GDM1 (cell line): Measurements from ENCODE around the gene ZNF700.
A peak's percentile ranks its signal among the peaks of the same experiment; 100 is the strongest.
"Not testable (repeated sequence)": the region's sequence is repeated elsewhere in the genome, so short reads cannot be mapped to it uniquely, and the experiment has no call there.

Experiments used
- DNase-seq: peaks from one replicate; lab custom pipeline; 2025; lab: John Stamatoyannopoulos, UW

Gene ZNF700

DNA sequence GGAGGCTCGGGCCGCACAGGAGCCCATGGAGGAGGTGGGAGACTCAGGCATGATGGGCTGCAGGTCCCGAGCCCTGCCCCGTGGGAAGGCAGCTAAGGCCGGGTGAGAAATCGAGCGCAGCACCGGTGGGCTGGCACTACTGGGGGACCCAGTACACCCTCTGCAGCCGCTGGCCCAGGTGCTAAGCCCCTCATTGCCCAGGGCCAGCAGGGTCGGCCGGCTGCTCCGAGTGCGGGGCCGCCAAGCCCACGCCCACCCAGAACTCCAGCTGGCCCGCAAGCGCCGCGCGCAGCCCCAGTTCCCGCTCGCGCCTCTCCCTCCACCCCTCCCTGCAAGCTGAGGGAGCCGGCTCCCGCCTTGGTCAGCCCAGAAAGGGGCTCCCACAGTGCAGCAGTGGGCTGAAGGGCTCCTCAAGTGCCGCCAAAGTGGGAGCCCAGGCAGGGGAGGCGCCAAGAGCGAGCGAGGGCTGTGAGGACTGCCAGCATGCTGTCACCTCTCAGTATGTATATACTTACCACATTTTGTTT, 16.5 kb downstream of the ZNF700 start:
- not testable (repeated sequence) for DNase-seq

GRCh38 chr19:11942008-11942842, 17.3 kb downstream of the ZNF700 start:
- no peak for DNase-seq

- DNase-seq: no peak
Measured at GRCh38 chr19:11942843-11943108, 17.9 kb downstream of the ZNF700 start.

DNA sequence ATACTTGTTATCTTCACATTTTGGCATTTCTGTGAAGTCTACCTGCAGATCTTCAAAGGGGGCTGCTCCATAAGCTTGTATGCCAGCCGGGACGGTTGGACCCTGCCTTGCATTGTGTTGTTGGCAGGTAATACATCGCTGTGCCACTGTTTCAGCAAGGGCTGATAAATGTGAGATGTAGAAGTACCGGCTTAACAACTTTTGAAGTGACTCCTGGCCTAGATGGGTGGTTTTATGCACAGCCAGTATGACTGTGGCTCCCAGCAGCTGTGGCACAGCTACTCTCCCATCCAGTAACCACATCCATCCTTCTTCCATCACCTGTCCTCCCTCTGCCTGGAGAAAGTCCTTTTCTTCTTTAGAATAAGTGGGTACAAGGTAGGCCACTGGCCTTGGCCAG, 19.7 kb downstream of the ZNF700 start:
- no peak for DNase-seq

DNA sequence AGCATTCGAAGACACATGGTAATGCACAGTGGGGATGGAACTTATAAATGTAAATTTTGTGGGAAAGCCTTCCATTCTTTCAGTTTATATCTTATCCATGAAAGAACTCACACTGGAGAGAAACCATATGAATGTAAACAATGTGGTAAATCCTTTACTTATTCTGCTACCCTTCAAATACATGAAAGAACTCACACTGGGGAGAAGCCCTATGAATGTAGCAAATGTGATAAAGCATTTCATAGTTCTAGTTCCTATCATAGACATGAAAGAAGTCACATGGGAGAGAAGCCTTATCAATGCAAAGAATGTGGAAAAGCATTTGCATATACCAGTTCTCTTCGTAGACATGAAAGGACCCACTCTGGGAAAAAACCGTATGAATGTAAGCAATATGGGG, 23.7 kb downstream of the ZNF700 start:
- no peak for DNase-seq

DNA sequence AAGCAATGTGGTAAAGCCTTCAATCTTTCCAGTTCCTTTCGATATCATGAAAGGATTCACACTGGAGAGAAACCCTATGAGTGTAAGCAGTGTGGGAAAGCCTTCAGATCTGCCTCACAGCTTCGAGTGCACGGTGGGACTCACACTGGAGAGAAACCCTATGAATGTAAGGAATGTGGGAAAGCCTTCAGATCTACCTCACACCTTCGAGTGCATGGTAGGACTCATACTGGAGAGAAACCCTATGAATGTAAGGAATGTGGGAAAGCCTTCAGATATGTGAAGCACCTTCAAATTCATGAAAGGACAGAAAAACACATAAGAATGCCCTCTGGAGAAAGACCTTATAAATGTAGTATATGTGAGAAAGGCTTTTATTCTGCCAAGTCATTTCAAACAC, 24.3 kb downstream of the ZNF700 start:
- no peak for DNase-seq

DNA sequence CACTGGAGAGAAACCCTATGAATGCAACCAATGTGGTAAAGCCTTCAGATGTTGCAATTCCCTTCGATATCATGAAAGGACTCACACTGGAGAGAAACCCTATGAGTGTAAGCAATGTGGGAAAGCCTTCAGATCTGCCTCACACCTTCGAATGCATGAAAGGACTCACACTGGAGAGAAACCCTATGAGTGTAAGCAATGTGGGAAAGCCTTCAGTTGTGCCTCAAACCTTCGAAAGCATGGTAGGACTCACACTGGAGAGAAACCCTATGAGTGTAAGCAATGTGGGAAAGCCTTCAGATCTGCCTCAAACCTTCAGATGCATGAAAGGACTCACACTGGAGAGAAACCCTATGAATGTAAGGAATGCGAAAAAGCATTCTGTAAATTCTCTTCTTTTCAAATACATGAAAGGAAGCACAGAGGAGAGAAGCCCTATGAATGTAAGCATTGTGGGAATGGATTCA, 24.7 kb downstream of the ZNF700 start:
- not testable (repeated sequence) for DNase-seq

DNA sequence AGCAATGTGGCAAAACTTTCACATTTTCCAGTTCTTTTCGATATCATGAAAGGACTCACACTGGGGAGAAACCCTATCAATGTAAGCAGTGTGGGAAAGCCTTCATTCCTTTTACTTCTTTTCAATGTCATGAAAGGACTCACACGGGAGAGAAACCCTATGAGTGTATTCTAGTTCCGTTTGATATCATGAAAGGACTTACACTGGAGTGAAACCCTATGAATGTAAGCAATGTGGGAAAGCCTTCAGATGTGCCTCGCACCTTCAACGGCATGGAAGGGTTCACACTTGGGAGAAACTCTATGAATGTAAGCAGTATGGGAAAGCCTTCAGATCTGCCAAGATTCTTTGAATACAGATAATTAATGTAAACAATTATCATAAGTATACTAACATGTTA, 25.4 kb downstream of the ZNF700 start:
- DNase-seq: no peak

DNA sequence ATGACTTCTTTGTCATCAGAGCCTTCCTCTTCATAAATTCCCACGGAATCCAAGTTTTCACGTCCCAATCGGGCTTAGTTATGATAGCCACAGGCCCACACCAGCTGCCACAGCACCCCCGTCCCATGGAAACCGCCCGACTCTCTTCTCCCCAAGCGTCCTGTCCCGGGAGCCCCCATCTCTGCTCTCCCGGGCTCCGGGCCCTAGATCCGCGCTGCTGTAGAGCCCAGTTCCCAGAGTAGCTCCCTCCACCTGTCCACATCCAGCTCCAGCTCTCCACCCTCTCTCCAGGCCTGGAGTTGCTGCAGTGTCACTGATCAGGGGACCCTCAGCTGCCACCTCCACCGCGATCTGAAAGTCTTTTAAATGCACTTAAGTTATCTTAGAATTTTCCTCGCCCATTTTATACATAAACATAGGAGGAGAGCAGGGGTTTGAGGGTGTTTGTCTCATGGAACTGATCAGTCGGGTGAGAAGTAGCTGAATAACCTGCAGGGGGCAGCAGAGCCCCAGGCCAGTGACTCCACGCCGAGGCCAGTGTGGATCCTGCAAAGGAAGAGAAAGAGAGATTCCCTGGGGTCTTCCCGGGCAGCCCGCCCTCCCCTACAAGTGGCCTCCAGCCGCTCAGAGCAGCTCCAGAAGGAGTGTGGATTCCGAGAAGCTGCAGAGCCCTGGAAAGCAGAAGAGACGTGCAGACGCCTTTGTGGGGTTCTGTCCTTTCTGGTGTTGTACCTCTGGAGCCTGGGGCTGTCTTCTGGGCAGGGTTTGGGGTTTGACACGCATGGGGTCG, 38.9 kb downstream of the ZNF700 start:
- peak; percentile 49 for DNase-seq

GRCh38 chr19:11964496-11964857, 39.6 kb downstream of the ZNF700 start:
- DNase-seq: no peak

GRCh38 chr19:11964858-11965645, 40.1 kb downstream of the ZNF700 start, which contains the start of gene ZNF763:
TSS of gene ZNF763 (plus strand) at chr19:11965040. CDS start at chr19:11965209, 169 bp downstream.
- DNase-seq: peak; percentile 82

DNA sequence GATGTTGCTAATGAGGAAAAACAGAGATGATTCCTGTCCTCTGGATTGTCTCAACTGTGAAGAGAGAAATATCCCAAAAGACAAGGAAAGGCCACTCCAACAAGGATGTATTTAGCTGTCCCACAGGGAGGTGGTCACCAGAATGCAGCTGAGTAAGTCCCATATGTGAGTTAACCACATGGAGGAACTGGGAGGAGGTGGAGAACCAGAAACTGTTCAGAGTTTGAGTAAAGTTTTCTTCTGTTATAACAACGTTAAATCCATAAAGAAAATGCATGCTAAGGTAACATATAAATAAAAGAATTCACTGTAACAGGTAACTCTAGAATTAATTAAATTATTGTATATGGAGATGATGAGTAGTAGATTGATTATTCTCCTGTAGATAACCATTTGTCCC, 45.3 kb downstream of the ZNF700 start:
- no peak for DNase-seq

GRCh38 chr19:11971041-11971440, 46.1 kb downstream of the ZNF700 start:
- DNase-seq: no peak

DNA sequence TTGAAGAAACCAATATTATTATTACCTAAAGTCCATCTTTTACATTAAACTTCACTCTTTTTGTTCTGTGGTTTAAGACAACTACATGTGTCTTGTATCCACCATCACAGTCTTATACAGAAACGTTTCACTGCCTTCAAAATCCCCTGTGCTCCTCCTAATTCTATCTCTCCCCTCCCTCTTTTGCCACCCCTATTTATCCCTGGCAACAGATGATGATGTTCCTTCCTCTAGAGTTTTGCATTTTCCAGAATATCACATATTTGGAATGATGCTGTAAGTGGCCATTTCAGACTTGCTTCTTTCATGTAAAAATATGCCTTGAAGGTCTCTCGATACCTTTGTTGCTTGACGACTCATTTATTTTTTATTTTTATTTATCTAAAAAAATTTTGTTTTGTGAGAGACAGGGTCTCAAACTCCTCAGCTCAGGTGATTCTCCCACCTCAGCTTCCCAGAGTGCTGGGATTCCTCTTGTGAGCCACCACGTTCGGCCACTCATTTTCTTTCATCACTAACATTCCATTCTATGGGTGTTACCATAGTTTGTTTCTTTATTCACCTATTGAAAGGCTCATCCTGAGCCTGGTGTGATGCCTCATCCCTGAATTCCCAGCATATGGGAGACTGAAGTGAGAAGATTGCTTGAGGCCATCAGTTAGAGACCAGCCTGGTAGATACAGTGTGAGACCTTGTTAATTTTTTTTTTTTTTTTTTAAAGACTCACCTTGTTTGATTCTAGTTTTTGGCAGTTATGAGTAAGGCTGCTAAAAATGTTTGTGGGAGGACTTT, 48.3 kb downstream of the ZNF700 start:
- DNase-seq: no peak

- no peak for DNase-seq
Measured at GRCh38 chr19:11978492-11979100, 53.7 kb downstream of the ZNF700 start.

- DNase-seq: no peak
Measured at GRCh38 chr19:11979527-11979926, 54.6 kb downstream of the ZNF700 start.

DNA sequence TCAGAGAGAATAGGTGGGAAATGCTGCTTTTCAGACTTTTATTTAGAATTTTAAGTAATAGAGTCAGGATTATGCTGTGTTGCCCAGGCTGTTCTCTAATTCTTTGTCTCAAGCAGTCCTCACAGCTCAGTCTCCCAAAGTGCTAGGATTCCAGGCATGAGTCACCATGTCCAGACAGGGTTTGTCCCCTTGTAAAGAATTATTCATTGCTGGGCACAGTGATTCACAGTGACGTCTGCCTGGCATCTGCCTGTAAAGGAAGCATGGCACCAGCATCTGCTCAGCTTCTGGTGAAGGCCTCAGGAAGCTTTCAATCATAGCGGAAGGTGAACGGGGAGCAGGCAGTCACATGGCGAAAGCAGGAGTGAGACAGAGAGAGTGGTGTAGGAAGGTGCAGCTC, 57.6 kb downstream of the ZNF700 start:
- no peak for DNase-seq

- DNase-seq: no peak
Measured at GRCh38 chr19:11984986-11985385, 60.1 kb downstream of the ZNF700 start.

DNA sequence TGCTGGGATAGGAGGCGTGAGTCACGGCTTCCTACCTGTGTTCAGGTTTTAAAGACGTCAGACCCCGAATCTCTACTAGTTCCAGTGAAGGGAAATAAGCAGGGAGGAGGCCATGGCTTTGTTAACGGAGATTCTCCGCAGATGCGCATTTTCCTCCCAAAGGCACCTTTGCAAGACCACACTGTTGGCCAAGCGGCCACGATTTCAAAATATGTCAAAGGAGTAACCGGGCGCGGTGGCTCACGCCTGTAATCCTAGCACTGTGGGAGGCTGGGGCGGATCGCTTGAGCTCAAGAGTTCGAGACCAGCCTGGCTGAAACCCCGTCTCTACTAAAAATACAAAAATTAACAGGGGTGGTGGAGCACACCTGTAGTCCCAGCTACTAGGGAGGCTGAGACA, 61.8 kb downstream of the ZNF700 start:
- no peak for DNase-seq

DNA sequence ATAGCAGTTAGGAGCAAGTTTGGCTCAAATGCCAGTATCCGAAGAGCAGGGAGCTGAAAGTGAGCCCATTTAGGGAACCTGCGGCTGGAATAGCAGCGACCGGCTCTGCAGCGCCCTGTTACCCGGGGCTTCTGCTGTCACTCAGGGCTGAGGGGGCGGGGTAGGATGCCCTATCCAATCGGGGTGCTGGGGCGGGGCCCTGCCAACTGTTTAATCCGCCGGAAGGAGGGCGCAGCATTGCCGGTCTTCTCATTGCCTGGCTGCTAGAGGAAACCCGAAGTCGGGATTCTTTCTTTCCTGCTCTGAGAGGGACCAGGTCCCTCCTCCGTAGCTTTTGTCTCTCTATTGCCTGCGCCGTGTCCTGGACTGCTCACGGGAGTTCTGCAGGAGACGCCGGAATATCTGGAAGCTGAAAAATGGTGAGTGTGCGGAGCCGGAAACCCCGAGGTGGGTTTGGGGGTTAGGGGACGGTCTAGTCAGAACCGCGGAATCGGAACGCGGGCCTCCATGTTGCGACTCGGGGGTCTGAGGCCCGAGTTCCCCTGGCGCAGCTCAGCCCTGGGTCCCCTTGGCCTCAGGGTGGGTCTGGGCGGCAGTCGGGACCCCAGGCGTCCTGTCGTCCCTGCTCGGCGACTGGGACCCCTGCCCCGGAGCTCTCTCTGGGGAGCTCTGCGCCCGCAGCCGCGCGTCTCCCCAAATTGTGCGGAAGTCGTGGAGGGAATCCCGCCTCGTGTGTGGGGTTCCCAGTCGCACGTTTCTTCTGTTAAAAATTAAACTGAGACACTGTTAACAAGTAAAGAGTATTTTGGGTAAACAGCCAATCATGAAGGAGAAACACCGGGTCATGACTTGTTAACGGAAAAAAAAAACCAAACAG, 62.7 kb downstream of the ZNF700 start:
- DNase-seq: peak; percentile 90
